GM19193 (cell line): ENCODE data around the gene MGAT2.

Experiments
- POLR2A ChIP-seq: IDR thresholded peaks from 4 replicates; pipeline ENCODE4 v1.6.1; 2011; ENCODE audit not compliant: insufficient read depth, insufficient read length; ENCODE audit errors: extremely low read depth

Gene MGAT2

DNA sequence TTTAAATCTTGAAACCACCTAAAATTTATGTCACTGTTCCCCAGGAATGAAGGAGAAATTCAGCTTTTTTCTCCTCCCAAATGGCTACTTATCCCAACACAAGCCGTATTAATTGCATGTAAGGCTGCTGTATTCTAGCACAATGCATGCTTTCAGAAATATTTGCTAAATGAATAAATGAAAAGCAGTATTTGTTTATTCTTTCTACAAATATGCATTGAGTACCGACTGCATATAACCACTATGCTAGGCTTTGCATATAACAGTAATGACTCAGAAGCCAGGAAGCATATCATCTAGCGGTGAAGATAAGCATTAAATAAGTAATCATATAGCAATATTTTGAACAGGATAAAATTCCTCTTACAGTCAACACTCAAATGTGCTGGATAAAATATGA, 27.6 kb upstream of the MGAT2 start:
- TF ChIP-seq POLR2A = no peak

DNA sequence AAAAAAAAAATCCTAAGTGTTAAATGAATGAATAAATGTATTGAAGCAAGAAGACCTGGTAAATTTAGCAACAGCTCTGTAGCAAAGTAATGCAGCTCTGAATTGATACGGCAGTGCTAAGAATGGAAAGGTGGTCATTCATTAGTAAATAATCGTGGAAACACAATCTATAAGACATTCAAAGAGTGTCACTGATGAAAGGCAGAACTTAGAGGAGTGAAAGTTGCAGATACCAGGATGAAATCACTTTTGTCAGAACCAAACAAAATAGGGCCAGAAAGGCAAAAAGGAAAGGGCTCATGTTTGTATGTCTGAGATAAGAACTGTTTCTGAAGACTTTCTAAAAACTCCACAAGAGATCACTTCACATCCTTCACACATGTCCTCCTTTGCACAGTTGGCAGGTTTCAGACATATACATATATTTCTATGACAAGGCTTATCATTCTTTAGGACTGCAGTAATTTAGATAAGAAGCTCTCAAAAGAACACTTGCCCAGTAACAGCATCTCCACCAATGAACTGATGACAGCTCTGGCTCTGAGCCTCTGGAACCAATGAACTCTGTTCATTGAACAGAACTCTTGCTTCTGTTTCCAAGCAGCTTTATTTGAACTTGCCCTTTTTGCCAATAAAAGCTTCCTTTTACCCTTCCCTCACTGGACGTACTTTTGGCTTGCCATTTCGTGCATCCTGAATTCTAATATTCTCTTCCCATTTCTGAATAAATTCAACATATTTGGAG, 26.1 kb upstream of the MGAT2 start:
- no peak for TF ChIP-seq POLR2A

DNA sequence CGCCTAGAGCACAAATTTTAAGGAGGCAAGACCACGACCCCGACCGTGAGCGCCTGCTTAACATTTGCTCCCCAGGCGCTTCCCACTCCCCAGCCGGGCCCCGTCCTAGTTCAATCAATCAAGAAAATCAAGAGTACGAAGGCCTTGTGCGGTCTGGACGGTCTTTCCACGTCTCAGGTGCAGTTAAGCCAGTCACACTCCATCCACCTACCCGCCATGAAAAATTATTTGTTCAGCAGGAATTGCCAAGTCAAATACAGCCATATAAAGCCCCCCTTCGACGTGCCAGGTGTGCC, 22.5 kb upstream of the MGAT2 start:
- no peak for TF ChIP-seq POLR2A

DNA sequence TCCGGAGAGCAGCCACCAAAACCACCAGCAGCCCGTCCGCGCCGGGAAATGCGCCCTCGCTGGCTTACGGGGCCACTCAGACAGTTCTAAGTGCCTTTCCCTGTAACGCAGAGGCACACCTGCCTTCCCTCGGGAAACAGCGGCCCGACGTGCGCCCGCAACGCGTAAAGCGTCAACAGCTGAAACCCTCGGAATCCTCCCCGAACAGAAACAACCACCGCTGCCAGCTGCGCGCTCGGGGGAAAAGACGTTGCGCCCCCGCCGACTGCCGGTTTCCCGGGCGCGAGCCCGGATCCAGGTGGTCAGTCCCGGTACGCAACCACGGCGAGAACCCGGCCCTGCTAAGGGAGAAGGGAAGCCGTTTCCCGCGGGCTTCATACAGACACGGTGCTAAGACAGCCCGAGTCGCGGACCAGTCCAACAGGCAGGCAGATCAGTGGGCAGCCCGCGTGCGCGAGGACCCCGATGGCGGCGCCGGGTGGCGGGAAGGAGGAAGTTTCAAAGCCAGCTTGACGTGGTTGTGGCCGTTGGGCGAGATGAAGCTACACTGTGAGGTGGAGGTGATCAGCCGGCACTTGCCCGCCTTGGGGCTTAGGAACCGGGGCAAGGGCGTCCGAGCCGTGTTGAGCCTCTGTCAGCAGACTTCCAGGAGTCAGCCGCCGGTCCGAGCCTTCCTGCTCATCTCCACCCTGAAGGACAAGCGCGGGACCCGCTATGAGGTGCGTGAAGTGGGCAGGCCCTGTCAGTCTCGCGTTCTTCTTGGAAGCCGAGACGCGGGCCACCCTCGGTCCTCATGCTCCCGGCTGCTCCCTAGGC, 21.9 kb upstream of the MGAT2 start, which contains the start of gene LRR1:
Gene LRR1 (plus strand): TSS at position 456 of the 816 bp plus-strand sequence. CDS start 81 bp downstream, at position 537.
- peak; percentile 89 for TF ChIP-seq POLR2A

DNA sequence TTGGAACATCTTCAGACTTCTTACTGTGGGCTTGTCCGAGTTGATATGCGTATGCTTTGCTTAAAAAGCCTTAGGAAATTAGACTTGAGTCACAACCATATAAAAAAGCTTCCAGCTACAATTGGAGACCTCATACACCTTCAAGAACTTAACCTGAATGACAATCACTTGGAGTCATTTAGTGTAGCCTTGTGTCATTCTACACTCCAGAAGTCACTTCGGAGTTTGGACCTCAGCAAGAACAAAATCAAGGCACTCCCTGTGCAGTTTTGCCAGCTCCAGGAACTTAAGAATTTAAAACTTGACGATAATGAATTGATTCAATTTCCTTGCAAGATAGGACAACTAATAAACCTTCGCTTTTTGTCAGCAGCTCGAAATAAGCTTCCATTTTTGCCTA, 13.0 kb upstream of the MGAT2 start:
- TF ChIP-seq POLR2A = no peak

DNA sequence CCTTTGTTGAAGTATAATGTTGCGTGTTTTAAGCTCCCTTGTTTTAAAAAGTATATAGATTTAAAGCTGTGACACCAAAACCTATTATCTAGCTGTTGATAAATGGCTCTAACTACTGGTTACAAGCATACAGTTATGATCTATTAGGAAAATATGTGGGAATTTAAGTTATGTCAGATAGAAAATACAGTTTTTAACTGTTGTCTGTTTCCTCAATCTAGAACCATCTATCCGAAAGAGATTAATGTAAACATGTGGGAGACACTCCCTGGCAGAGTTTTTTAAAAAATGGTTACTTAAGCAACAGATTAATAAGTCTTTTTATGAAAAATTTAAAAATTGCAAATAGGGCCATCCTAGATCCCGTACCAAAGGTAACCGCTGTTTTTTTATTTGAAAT, 8.3 kb upstream of the MGAT2 start:
- TF ChIP-seq POLR2A = no peak

DNA sequence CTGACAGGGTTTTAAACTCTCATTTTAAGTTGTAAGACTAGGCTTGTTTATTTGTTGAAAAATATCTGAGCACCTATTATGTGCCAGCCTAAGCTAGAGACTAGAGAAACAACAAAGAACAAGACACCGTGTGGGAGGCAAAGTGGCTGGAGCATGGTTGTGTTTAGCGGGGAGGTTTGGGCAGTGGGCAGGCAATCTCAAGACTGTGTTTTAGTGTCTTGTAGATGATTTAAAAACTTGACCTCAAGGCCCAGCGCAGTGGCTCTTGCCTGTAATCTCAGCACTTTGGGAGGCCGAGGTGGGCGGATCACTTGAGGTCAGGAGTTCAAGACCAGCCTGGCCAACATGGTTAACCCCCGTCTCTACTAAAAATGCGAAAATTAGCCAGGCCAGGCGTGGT, 7.9 kb upstream of the MGAT2 start:
- TF ChIP-seq POLR2A = no peak

DNA sequence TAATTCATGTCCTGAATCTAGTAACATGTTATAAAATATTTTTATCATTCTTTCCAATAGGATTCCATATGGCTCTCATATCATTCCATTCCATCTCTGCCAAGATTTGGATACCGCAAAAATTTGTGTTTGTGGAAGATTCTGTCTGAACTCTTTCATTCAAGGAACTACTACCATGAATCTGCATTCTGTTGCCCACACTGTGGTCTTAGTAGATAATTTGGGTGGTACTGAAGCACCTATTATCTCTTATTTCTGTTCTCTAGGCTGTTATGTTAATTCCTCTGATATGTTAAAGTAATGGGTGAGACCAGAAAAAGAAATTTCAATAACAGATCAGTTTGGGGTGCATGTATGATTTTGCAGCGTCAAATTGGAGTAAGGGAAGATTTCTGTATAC, 6.4 kb upstream of the MGAT2 start:
- TF ChIP-seq POLR2A = no peak

DNA sequence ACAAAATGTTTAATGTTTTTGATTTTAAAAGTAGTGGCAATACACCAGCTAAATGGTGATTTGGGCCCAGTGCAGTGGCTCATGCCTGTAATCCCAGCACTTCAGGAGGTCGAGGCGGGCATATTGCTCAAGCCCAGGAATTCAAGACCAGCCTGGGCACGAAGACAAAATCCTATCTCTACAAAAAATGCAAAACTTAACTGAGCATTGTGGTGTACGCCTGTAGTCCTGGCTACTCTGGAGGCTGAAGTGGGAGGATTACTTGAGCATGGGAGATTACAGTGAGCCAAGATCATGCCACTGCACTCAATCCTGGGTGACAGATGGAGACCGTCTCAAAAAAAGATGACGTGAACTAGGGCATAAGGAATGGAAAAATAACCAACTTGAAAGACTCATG, 4.8 kb upstream of the MGAT2 start:
- no peak for TF ChIP-seq POLR2A

DNA sequence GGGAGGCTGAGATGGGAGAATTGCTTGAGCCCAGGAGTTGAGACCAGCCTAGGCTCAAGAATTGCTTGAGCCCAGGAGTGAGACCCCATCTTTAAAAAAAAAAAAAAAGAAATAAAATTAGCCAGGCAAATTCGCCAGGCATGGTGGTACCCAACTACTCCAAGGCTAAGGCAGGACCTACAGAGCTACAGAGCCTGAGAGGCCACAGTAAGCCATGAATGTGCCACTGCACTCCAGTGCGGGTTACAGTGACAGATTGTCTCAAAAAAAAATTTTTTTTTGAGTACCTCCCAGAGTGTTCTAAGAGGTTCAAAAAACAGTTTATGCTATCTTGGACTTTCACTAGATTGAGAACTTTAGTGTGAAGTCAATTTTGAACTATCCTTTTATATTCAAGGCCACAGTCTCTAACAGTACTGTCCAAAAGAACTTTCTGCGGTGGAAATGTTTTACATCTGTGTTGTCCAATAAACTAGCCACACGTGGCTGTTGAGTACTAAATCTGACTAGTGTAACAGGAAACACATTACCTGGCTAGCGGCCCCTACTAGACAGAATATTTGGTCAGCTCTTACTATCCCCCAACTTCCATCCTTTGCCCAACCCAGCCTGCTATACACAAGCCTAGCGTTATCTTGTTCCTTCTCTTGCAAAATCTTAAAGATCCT, 2.6 kb upstream of the MGAT2 start:
- TF ChIP-seq POLR2A = no peak

DNA sequence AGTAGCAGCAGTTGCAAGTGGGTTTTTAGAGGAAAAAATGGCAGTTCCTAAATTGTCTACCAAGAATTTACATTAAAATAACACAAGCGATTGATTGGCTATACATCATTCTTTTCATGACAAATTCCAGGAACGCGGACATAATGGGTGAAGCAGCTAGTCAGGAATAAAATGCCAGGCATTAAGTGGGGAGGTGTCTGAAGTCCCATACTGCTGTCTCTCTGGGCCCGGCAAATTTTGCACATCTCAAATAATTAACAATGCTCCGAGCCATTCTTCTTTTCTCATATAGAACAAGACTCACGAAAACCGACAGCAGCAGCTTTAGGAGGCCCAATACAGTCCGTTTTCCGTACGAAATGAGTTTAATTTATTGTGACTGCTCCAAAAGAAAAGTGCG, 869 bp upstream of the MGAT2 start:
- TF ChIP-seq POLR2A = no peak

DNA sequence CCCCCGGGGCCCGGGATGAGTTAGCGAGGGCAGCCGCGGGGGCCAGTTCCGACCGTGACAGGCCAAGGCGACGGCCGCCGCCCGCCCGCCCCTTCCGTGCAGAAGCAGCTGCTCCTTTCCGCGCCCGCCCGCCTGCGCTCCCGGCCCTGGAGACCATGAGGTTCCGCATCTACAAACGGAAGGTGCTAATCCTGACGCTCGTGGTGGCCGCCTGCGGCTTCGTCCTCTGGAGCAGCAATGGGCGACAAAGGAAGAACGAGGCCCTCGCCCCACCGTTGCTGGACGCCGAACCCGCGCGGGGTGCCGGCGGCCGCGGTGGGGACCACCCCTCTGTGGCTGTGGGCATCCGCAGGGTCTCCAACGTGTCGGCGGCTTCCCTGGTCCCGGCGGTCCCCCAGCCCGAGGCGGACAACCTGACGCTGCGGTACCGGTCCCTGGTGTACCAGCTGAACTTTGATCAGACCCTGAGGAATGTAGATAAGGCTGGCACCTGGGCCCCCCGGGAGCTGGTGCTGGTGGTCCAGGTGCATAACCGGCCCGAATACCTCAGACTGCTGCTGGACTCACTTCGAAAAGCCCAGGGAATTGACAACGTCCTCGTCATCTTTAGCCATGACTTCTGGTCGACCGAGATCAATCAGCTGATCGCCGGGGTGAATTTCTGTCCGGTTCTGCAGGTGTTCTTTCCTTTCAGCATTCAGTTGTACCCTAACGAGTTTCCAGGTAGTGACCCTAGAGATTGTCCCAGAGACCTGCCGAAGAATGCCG, 699 bp downstream of the MGAT2 start:
- no peak for TF ChIP-seq POLR2A

DNA sequence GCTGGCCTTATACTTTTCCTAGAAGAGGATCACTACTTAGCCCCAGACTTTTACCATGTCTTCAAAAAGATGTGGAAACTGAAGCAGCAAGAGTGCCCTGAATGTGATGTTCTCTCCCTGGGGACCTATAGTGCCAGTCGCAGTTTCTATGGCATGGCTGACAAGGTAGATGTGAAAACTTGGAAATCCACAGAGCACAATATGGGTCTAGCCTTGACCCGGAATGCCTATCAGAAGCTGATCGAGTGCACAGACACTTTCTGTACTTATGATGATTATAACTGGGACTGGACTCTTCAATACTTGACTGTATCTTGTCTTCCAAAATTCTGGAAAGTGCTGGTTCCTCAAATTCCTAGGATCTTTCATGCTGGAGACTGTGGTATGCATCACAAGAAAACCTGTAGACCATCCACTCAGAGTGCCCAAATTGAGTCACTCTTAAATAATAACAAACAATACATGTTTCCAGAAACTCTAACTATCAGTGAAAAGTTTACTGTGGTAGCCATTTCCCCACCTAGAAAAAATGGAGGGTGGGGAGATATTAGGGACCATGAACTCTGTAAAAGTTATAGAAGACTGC, 1.5 kb downstream of the MGAT2 start:
- TF ChIP-seq POLR2A = no peak

DNA sequence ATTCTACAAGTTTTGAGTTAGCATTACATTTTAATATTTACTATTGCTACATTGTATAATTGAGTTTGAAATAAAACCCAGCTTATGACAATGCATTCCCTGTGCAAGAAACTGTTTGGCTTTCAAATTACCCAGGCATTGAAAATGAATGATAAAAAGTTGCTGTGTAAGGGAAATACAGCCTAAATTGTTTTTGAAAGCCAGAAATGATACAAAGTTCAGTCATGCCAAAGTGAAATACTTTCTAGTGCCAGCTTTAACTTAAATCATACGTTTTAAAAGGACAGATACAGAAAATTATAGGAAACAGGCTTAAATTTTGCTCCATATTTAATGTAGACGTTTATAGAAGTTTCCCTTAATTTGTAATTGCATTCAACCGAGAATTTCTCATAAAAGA, 2.8 kb downstream of the MGAT2 start:
- TF ChIP-seq POLR2A = no peak
